ENCODE data around the gene PNKP.

GRCh38 chr19:49855676-49856573 lies 11.5 kb downstream of the PNKP start:
- TF ChIP-seq OVOL2 (CRISPR knock-in tag; IDR thresholded peaks at IDR 0.05; ENCODE audit: borderline replicate concordance) (no peak), CTCF (IDR thresholded peaks at IDR 0.05) (no peak)
